ENCODE data around the gene SLIRP. TPM values are rescaled to one million over a fixed set of nuclear protein-coding genes. Genes with fewer than 3 reads are reported as not detected.
"Not testable (repeated sequence)": the region's sequence is repeated elsewhere in the genome, so short reads cannot be mapped to it uniquely, and the experiment has no call there.

Gene SLIRP
- 275 and 318 TPM in 2 replicates for total RNA-seq (2021)
- percentile 71 among the genes with signal in this experiment for Bru-seq, nascent RNA
- percentile 58 among the genes with signal in this experiment for BruChase-seq, experiment 1, labeled RNA remaining after a 2-hour chase
- BruChase-seq, experiment 2, labeled RNA remaining after a 6-hour chase = percentile 62 among the genes with signal in this experiment
- long read RNA-seq, transcript SLIRP-201 (4 exons, 394 nt) = minor isoform, 22 of 749 reads
- long read RNA-seq, transcript SLIRP-211 (4 exons, 865 nt) = minor isoform, 10 of 749 reads
- long read RNA-seq, transcript SLIRP-209 (4 exons, 408 nt) = major isoform, 695 of 749 reads
- long read RNA-seq, partial matches to known transcripts = 1 of 749 reads
- long read RNA-seq, other reads (novel, unspliced or antisense) = 14 of 749 reads

GRCh38 chr14:77707724-77708408 lies at the start of gene SLIRP, which contains the start of gene ALKBH1:
Gene SLIRP, plus strand, starts transcription at chr14:77708103. Its CDS starts 9 bp downstream, at chr14:77708112.
Gene ALKBH1, minus strand, starts transcription at chr14:77708023. Its CDS starts 19 bp downstream, at chr14:77708004.
- H3K27ac ChIP-seq (ENCODE audit: low read depth, low read length, poor library complexity, severe bottlenecking) = peak within 1 kb of the TSS; percentile 31
- POLR2A ChIA-PET (ENCODE audit: low non-redundant PET) = no interaction called here

GRCh38 chr14:77659831-77660230 lies 48.1 kb upstream of the SLIRP start:
- POLR2A ChIA-PET (ENCODE audit: low non-redundant PET) = no interaction called here
- BruUV-seq (replicated peaks) = no TSS peak

More at GRCh38 chr14:77707724-77708408, at the start of gene SLIRP, which contains the start of gene ALKBH1:
- Histone ChIP-seq H3K4me1 (ENCODE audit: insufficient read depth, low read length, poor library complexity, severe bottlenecking) (peaks cover 19% of the 10 kb centered on the region), H3K27me3 (replicated peaks; ENCODE audit: insufficient read depth, low read depth, low read length, poor library complexity) (no peaks in the 10 kb centered on the region), H3K36me3 (ENCODE audit: insufficient read depth, low read length, poor library complexity, severe bottlenecking) (peaks cover 38% of the 10 kb centered on the region), H3K9me3 (ENCODE audit: low read depth, low read length, poor library complexity, severe bottlenecking) (no peaks in the 10 kb centered on the region), H3K4me3 (ENCODE audit: low read depth, low read length, poor library complexity, severe bottlenecking) (peak within 1 kb of the TSS; percentile 77)
- intact Hi-C loops (cut with micrococcal nuclease; ENCODE audit: unreplicated experiment) = loop anchor here (2.0 kb wide), 1 partner anchor 249 kb away; the partner anchor contains the start of gene AHSA1
- BruUV-seq (replicated peaks) = no TSS peak
- DNase-seq (ENCODE audit: low spot score) = peak; percentile 93
- CTCF ChIA-PET = interaction anchor here (0.5 kb wide), 1 partner anchor 391 kb away, joined by 6 read pairs; no protein-coding TSS in a partner anchor
- TF ChIP-seq, protein P1, sequence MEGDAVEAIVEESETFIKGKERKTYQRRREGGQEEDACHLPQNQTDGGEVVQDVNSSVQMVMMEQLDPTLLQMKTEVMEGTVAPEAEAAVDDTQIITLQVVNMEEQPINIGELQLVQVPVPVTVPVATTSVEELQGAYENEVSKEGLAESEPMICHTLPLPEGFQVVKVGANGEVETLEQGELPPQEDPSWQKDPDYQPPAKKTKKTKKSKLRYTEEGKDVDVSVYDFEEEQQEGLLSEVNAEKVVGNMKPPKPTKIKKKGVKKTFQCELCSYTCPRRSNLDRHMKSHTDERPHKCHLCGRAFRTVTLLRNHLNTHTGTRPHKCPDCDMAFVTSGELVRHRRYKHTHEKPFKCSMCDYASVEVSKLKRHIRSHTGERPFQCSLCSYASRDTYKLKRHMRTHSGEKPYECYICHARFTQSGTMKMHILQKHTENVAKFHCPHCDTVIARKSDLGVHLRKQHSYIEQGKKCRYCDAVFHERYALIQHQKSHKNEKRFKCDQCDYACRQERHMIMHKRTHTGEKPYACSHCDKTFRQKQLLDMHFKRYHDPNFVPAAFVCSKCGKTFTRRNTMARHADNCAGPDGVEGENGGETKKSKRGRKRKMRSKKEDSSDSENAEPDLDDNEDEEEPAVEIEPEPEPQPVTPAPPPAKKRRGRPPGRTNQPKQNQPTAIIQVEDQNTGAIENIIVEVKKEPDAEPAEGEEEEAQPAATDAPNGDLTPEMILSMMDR (conservative IDR thresholded peaks at IDR 0.05; ENCODE audit: low read depth, low read length) = no peak
- no peak for TF ChIP-seq EZH2 (IDR thresholded peaks at IDR 0.05; ENCODE audit: borderline replicate concordance, low read depth, low read length, poor library complexity, severe bottlenecking)

GRCh38 chr14:77660754-77661153 lies 47.1 kb upstream of the SLIRP start:
- H3K9me3 ChIP-seq (ENCODE audit: low read depth, low read length, poor library complexity, severe bottlenecking) = no peaks in the 10 kb centered on the region
- H3K36me3 ChIP-seq (ENCODE audit: insufficient read depth, low read length, poor library complexity, severe bottlenecking) = no peaks in the 10 kb centered on the region
- H3K4me1 ChIP-seq (ENCODE audit: insufficient read depth, low read length, poor library complexity, severe bottlenecking) = no peaks in the 10 kb centered on the region
- no TSS peak for BruUV-seq (replicated peaks)
- peak; percentile 54 for DNase-seq (ENCODE audit: low spot score)
- intact Hi-C loops (cut with micrococcal nuclease; ENCODE audit: unreplicated experiment) = no loop called here
- CTCF ChIA-PET = no interaction called here
- no peak overlapping the region for H3K27ac ChIP-seq (ENCODE audit: low read depth, low read length, poor library complexity, severe bottlenecking)
- TF ChIP-seq, protein P1 (conservative IDR thresholded peaks at IDR 0.05; ENCODE audit: low read depth, low read length) = no peak
- TF ChIP-seq EZH2 (IDR thresholded peaks at IDR 0.05; ENCODE audit: borderline replicate concordance, low read depth, low read length, poor library complexity, severe bottlenecking) = no peak
- no peaks in the 10 kb centered on the region for H3K27me3 ChIP-seq (replicated peaks; ENCODE audit: insufficient read depth, low read depth, low read length, poor library complexity)
- no peak overlapping the region for H3K4me3 ChIP-seq (ENCODE audit: low read depth, low read length, poor library complexity, severe bottlenecking)
- POLR2A ChIA-PET (ENCODE audit: low non-redundant PET) = no interaction called here

More at GRCh38 chr14:77659831-77660230, 48.1 kb upstream of the SLIRP start:
- Histone ChIP-seq H3K4me3 (ENCODE audit: low read depth, low read length, poor library complexity, severe bottlenecking) (no peak overlapping the region), H3K27ac (ENCODE audit: low read depth, low read length, poor library complexity, severe bottlenecking) (no peak overlapping the region), H3K36me3 (ENCODE audit: insufficient read depth, low read length, poor library complexity, severe bottlenecking) (no peaks in the 10 kb centered on the region), H3K9me3 (ENCODE audit: low read depth, low read length, poor library complexity, severe bottlenecking) (no peaks in the 10 kb centered on the region), H3K4me1 (ENCODE audit: insufficient read depth, low read length, poor library complexity, severe bottlenecking) (no peaks in the 10 kb centered on the region), H3K27me3 (replicated peaks; ENCODE audit: insufficient read depth, low read depth, low read length, poor library complexity) (no peaks in the 10 kb centered on the region)
- DNase-seq (ENCODE audit: low spot score) = no peak
- TF ChIP-seq, protein P1 (conservative IDR thresholded peaks at IDR 0.05; ENCODE audit: low read depth, low read length) = no peak
- TF ChIP-seq EZH2 (IDR thresholded peaks at IDR 0.05; ENCODE audit: borderline replicate concordance, low read depth, low read length, poor library complexity, severe bottlenecking) = no peak
- CTCF ChIA-PET = no interaction called here
- intact Hi-C loops (cut with micrococcal nuclease; ENCODE audit: unreplicated experiment) = loop anchor here (5.0 kb wide), 2 partner anchors 437 to 937 kb away; no protein-coding TSS in a partner anchor

DNA sequence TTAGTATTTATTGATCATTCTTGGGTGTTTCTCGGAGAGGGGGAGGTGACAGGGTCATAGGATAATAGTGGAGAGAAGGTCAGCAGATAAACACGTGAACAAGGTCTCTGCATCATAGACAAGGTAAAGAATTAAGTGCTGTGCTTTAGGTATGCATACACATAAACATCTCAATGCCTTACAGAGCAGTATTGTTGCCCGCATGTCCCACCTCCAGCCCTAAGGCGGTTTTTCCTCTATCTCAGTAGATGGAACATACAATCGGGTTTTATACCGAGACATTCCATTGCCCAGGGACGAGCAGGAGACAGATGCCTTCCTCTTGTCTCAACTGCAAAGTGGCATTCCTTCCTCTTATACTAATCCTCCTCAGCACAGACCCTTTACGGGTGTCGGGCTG lies 46.3 kb upstream of the SLIRP start:
- CTCF ChIA-PET; H3K27me3 ChIP-seq (replicated peaks; ENCODE audit: insufficient read depth, low read depth, low read length, poor library complexity); H3K4me3 ChIP-seq (ENCODE audit: low read depth, low read length, poor library complexity, severe bottlenecking); H3K4me1 ChIP-seq (ENCODE audit: insufficient read depth, low read length, poor library complexity, severe bottlenecking); H3K9me3 ChIP-seq (ENCODE audit: low read depth, low read length, poor library complexity, severe bottlenecking); H3K27ac ChIP-seq (ENCODE audit: low read depth, low read length, poor library complexity, severe bottlenecking); BruUV-seq (replicated peaks); H3K36me3 ChIP-seq (ENCODE audit: insufficient read depth, low read length, poor library complexity, severe bottlenecking); POLR2A ChIA-PET (ENCODE audit: low non-redundant PET); DNase-seq (ENCODE audit: low spot score); intact Hi-C loops (cut with micrococcal nuclease; ENCODE audit: unreplicated experiment): not testable (repeated sequence)

Data from A673 (cell line).